Nephron progenitor cell (in vitro differentiated cells): ENCODE results near the gene UBAC2.

ENCODE experiments used
- DNase-seq: peaks from one replicate; pipeline ENCODE4 v3.0.0; 2021
- H3K27ac Mint-ChIP-seq: 2 replicates; pipeline ENCODE4 v1.8.0; 2021; ENCODE audit warnings: mild to moderate bottlenecking, moderate library complexity, mixed read lengths
- H3K27me3 Mint-ChIP-seq: 2 replicates; pipeline ENCODE4 v1.8.0; 2021; ENCODE audit warnings: mild to moderate bottlenecking, low read depth, mixed read lengths; ENCODE audit not compliant: poor library complexity
- H3K36me3 Mint-ChIP-seq: 2 replicates; pipeline ENCODE4 v1.8.0; 2021; ENCODE audit warnings: low read depth, mixed read lengths
- H3K4me1 Mint-ChIP-seq: 2 replicates; pipeline ENCODE4 v1.8.0; 2021; ENCODE audit warnings: mixed read lengths
- H3K4me3 Mint-ChIP-seq: 2 replicates; pipeline ENCODE4 v1.8.0; 2021; ENCODE audit warnings: mild to moderate bottlenecking, moderate library complexity, mixed read lengths
- H3K9me3 Mint-ChIP-seq: 2 replicates; pipeline ENCODE4 v1.8.0; 2021; ENCODE audit warnings: mild to moderate bottlenecking, moderate library complexity, mixed read lengths
- TF ChIP-seq, protein P1 (sequence below): fragments of 200-600 bp; sonication (generic); IDR thresholded peaks from 2 replicates; pipeline ENCODE4 v1.5.0; 2021; ENCODE audit warnings: antibody characterized with exemption

UBAC2 gene

GRCh38 chr13:99269627-99270241 is 69.1 kb downstream of the UBAC2 start:
- Mint-ChIP-seq H3K27me3 (no peaks in the 10 kb centered on the region), H3K27ac (no peak overlapping the region), H3K4me1 (no peaks in the 10 kb centered on the region), H3K9me3 (peaks cover 17% of the 10 kb centered on the region), H3K36me3 (peaks cover 44% of the 10 kb centered on the region), H3K4me3 (no peak overlapping the region)
- TF ChIP-seq, protein P1, sequence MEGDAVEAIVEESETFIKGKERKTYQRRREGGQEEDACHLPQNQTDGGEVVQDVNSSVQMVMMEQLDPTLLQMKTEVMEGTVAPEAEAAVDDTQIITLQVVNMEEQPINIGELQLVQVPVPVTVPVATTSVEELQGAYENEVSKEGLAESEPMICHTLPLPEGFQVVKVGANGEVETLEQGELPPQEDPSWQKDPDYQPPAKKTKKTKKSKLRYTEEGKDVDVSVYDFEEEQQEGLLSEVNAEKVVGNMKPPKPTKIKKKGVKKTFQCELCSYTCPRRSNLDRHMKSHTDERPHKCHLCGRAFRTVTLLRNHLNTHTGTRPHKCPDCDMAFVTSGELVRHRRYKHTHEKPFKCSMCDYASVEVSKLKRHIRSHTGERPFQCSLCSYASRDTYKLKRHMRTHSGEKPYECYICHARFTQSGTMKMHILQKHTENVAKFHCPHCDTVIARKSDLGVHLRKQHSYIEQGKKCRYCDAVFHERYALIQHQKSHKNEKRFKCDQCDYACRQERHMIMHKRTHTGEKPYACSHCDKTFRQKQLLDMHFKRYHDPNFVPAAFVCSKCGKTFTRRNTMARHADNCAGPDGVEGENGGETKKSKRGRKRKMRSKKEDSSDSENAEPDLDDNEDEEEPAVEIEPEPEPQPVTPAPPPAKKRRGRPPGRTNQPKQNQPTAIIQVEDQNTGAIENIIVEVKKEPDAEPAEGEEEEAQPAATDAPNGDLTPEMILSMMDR = peak; percentile 41
- DNase-seq = no peak

GRCh38 chr13:99270518-99270917 is 69.9 kb downstream of the UBAC2 start:
- DNase-seq = no peak
- H3K27me3 Mint-ChIP-seq = no peaks in the 10 kb centered on the region
- H3K4me1 Mint-ChIP-seq = no peaks in the 10 kb centered on the region
- TF ChIP-seq, protein P1 = no peak
- peaks cover 17% of the 10 kb centered on the region for H3K9me3 Mint-ChIP-seq
- peaks cover 52% of the 10 kb centered on the region for H3K36me3 Mint-ChIP-seq
- no peak overlapping the region for H3K27ac Mint-ChIP-seq
- no peak overlapping the region for H3K4me3 Mint-ChIP-seq

DNA sequence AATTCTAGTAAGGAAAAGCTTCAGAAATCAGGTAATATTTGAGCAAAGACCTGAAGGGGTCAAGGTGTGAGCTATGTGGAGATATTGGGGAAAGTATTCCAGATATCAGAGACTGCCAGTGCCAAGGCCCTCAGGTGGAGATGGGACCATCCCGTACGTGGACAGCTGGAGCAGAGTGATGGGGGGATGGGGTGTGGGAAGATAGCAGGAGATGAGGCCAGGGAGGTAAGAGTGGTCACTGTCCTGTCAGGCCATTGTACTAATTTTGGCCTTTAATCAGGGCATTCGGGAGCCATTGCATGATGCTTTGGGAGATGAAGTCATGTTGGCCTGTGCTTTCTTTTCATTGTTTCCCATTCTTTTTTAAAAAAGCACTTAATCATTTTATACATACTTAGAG is 70.6 kb downstream of the UBAC2 start:
- Mint-ChIP-seq H3K27ac (no peak overlapping the region), H3K9me3 (peaks cover 17% of the 10 kb centered on the region), H3K36me3 (peaks cover 58% of the 10 kb centered on the region), H3K4me3 (no peak overlapping the region), H3K4me1 (peaks cover 3% of the 10 kb centered on the region), H3K27me3 (no peaks in the 10 kb centered on the region)
- TF ChIP-seq, protein P1 = no peak
- no peak for DNase-seq

- no peak overlapping the region for H3K4me3 Mint-ChIP-seq
Measured at GRCh38 chr13:99272481-99272880, 71.8 kb downstream of the UBAC2 start.

GRCh38 chr13:99273128-99273527 is 72.5 kb downstream of the UBAC2 start:
- Mint-ChIP-seq H3K36me3 (peaks cover 64% of the 10 kb centered on the region), H3K27me3 (no peaks in the 10 kb centered on the region), H3K9me3 (peaks cover 17% of the 10 kb centered on the region), H3K4me3 (no peak overlapping the region), H3K4me1 (peaks cover 13% of the 10 kb centered on the region), H3K27ac (peak overlapping the region; percentile 28)
- TF ChIP-seq, protein P1 = no peak
- no peak for DNase-seq

More at GRCh38 chr13:99272481-99272880, 71.8 kb downstream of the UBAC2 start:
- TF ChIP-seq, protein P1 = no peak
- H3K36me3 Mint-ChIP-seq = peaks cover 61% of the 10 kb centered on the region
- H3K4me1 Mint-ChIP-seq = peaks cover 13% of the 10 kb centered on the region
- DNase-seq = no peak
- no peak overlapping the region for H3K27ac Mint-ChIP-seq
- peaks cover 17% of the 10 kb centered on the region for H3K9me3 Mint-ChIP-seq
- no peaks in the 10 kb centered on the region for H3K27me3 Mint-ChIP-seq

- Mint-ChIP-seq H3K27ac (no peak overlapping the region), H3K27me3 (no peaks in the 10 kb centered on the region)
Measured at GRCh38 chr13:99275093-99275469, 74.4 kb downstream of the UBAC2 start.

More at GRCh38 chr13:99275093-99275469, 74.4 kb downstream of the UBAC2 start:
- no peak for DNase-seq
- TF ChIP-seq, protein P1 = no peak
- peaks cover 13% of the 10 kb centered on the region for H3K4me1 Mint-ChIP-seq
- H3K36me3 Mint-ChIP-seq = peaks cover 67% of the 10 kb centered on the region
- H3K9me3 Mint-ChIP-seq = peaks cover 17% of the 10 kb centered on the region
- H3K4me3 Mint-ChIP-seq = no peak overlapping the region
